ENCODE results near the gene KCNK10.

- TF ChIP-seq, protein P1, sequence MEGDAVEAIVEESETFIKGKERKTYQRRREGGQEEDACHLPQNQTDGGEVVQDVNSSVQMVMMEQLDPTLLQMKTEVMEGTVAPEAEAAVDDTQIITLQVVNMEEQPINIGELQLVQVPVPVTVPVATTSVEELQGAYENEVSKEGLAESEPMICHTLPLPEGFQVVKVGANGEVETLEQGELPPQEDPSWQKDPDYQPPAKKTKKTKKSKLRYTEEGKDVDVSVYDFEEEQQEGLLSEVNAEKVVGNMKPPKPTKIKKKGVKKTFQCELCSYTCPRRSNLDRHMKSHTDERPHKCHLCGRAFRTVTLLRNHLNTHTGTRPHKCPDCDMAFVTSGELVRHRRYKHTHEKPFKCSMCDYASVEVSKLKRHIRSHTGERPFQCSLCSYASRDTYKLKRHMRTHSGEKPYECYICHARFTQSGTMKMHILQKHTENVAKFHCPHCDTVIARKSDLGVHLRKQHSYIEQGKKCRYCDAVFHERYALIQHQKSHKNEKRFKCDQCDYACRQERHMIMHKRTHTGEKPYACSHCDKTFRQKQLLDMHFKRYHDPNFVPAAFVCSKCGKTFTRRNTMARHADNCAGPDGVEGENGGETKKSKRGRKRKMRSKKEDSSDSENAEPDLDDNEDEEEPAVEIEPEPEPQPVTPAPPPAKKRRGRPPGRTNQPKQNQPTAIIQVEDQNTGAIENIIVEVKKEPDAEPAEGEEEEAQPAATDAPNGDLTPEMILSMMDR (IDR thresholded peaks at IDR 0.05) = no peak
- TF ChIP-seq EP300 (IDR thresholded peaks at IDR 0.05) = no peak
Measured at GRCh38 chr14:88270776-88271175, 52.3 kb downstream of the KCNK10 start.

Data from ovary (tissue), 3 donors.